ENCODE measurements around the gene ADAMTS16.

Gene ADAMTS16

GRCh38 chr5:5203451-5203850, 63.3 kb downstream of the ADAMTS16 start:
- H3K4me3 ChIP-seq (replicated peaks; ENCODE audit: low read depth, low read length) = no peak overlapping the region
- no peak for DNase-seq (ENCODE audit: low read depth)
- TF ChIP-seq CTCF (IDR thresholded peaks at IDR 0.05; ENCODE audit: low read length, missing control alignments) = no peak

- TF ChIP-seq CTCF (IDR thresholded peaks at IDR 0.05; ENCODE audit: low read length, missing control alignments) = no peak
- no peak for DNase-seq (ENCODE audit: low read depth)
- no peak overlapping the region for H3K4me3 ChIP-seq (replicated peaks; ENCODE audit: low read depth, low read length)
Measured at GRCh38 chr5:5207828-5208227, 67.7 kb downstream of the ADAMTS16 start.

GRCh38 chr5:5209089-5209488, 69.0 kb downstream of the ADAMTS16 start:
- no peak overlapping the region for H3K4me3 ChIP-seq (replicated peaks; ENCODE audit: low read depth, low read length)
- no peak for DNase-seq (ENCODE audit: low read depth)
- no peak for TF ChIP-seq CTCF (IDR thresholded peaks at IDR 0.05; ENCODE audit: low read length, missing control alignments)

- DNase-seq (ENCODE audit: low read depth) = no peak
- no peak for TF ChIP-seq CTCF (IDR thresholded peaks at IDR 0.05; ENCODE audit: low read length, missing control alignments)
Measured at GRCh38 chr5:5209510-5210286, 69.6 kb downstream of the ADAMTS16 start.

GRCh38 chr5:5217371-5217770, 77.2 kb downstream of the ADAMTS16 start:
- no peak for TF ChIP-seq CTCF (IDR thresholded peaks at IDR 0.05; ENCODE audit: low read length, missing control alignments)
- H3K4me3 ChIP-seq (replicated peaks; ENCODE audit: low read depth, low read length) = no peak overlapping the region
- no peak for DNase-seq (ENCODE audit: low read depth)

More at GRCh38 chr5:5209510-5210286, 69.6 kb downstream of the ADAMTS16 start:
- H3K4me3 ChIP-seq (replicated peaks; ENCODE audit: low read depth, low read length) = no peak overlapping the region

- no peak for DNase-seq (ENCODE audit: low read depth)
- no peak for TF ChIP-seq CTCF (IDR thresholded peaks at IDR 0.05; ENCODE audit: low read length, missing control alignments)
- H3K4me3 ChIP-seq (replicated peaks; ENCODE audit: low read depth, low read length) = no peak overlapping the region
Measured at GRCh38 chr5:5218396-5218795, 78.3 kb downstream of the ADAMTS16 start.

GRCh38 chr5:5219541-5219940, 79.4 kb downstream of the ADAMTS16 start:
- DNase-seq (ENCODE audit: low read depth) = no peak
- TF ChIP-seq CTCF (IDR thresholded peaks at IDR 0.05; ENCODE audit: low read length, missing control alignments) = no peak
- H3K4me3 ChIP-seq (replicated peaks; ENCODE audit: low read depth, low read length) = no peak overlapping the region
